ENCODE results near the gene RNF224.

Gene RNF224

GRCh38 chr9:137216188-137216965 is 10.9 kb upstream of the RNF224 start:
- DNase-seq: no peak

DNA sequence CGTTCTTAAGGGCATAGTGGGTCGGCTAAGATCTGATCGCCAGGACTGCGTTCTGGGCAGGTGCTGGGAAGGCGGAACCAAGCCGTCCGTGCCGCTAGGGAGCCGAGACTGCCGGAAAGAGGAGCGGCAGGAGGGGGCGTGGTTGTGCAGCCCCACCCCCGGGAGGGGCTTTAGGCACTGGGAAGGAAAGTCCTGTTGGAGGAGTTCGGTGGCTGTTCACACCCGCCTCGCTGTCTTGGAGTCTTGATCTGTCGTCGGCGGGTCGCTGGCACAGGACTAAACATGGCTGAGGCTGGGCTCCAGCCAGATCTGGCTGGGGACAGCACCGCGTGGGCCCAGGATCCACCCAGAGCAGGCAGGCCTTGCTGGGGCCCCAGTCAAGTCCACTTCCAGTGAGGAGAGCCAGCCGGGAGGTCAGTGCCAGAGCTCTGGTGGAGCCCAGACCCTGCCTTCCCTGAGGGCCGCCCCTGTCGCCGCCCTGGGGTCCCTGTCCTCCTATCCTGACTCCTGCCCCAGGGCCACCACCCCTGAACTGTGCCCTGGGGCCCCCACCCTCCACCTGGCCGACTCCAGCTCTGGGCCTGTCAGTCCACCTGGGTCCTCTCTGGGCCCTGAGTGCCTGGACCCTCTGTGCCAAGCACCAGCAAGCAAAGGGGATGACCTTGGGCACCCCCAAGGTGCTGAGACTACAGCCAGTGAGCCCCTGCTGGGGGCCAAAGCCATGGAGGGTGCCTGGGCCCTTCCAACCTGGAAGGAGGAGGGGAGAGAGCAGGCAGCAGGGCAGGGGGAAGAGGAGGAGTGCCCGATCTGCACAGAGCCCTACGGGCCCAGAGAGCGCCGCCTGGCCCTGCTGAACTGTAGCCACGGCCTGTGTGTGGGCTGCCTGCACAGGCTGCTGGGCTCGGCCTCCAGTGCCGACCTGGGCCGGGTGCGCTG is 9.8 kb upstream of the RNF224 start:
- peak; percentile 30 for DNase-seq

GRCh38 chr9:137218212-137218753 is 9.0 kb upstream of the RNF224 start:
- no peak for DNase-seq

DNA sequence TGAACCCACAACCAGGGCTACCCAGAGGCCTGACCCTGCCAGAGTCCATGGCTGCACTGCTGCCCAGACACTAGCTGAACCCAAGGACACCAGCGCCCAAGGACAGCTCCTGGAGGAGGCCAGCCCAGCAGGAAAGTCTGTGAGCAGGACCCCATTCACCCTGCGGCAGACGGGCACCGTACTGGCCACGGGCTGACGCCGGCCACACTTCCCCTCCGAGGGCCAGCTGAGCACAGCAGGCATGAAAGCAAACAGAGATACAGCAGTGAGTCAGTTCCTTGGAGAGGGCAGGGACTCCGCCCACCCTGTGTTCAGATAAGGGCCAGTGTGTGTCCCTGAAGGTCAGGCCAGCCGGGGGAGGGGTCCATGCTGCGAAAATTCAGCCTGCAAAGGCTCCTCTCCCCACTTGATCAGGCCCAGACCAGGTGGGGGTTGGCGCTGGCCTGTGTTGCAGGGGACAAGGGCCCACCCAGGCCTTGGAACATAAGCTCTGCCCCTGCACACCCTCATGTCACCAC is 8.5 kb upstream of the RNF224 start:
- no peak for DNase-seq

DNA sequence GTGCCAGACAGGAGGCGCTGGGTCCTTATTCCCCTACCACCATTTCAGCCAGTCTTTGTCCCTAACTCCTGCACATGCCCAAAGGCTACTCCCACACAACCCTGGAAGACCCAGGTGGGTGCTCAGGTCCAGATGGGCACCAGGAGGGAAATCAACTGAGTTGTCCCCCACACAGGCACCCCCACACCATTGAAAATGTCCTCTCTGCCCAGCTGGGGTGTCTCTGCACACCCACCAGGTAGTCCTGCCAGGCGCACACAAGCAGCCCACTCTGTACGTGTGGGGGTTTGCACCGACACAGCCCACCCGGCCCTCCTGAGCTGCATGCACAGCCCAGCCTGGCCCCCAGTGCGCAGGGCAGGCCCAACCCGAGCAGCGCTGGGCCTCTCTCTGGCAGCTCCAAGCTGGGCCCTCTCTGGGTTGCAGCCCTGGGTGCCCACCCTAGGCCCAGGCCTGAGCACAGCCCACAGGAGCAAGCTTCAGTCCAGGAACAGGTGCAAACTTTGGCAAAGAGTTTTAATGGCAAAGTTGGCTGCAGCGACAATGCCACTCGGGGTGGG is 7.5 kb upstream of the RNF224 start:
- no peak for DNase-seq

DNA sequence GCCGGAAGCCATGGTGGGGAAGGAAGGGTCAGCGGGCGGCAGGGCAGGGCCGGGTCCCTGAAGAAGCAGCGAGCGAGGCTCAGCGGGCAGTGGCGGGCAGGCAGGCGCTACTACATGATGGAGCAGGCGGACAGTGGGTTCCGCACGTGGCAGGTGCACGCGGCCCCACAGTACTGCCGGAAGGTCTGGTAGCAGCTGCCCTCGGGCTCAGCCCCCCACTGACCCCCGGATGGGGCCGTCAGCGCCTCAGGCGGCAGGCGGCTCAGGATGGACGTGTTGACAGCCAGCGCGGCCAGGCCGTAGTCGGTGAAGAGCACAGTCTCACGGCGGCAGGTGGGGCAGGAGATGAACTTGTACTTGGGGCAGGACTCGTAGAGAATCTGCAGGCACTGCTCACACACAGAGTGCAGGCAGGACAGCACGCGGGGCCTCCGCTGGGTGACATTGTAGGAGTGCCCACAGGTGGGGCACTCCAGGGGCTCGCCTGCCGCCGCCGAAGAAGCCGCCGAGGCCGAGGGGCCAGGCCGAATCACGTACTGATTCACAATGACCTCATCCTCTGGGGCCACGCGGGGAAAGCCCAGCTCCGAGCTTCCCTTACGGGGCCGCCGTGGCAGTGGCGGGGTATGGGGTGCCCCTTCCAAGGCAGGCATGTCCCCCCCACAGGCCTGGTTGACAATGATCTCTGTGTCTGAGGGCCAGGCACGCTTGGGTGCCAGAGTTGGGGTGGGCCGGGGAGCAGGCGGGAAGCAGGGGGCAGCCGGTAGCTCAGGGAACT is 6.8 kb upstream of the RNF224 start:
- DNase-seq: no peak

DNA sequence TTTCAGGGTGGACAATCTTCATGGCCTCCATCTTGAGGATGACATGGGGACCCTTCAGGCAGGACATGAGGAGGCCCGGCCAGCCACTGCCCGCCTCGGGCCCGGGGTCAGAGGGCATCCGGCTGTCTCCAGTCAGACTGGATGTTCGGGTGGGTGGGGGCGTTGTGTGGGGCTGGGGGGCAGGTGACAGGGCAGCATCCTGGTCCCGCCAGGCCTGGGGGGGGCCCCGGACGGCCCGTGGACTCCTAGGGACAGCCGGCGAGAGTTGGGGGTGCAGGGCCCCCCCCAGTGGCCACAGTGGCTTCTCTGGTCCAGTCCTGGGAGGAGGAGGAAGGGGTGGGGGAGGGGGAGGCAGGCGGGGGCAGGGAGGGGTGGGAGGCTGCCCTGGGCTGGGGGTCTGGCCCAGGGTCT is 6.2 kb upstream of the RNF224 start:
- no peak for DNase-seq

- DNase-seq: peak; percentile 39
These were observed 5.7 kb upstream of the RNF224 start for GRCh38 chr9:137221506-137222111.

- DNase-seq: peak; percentile 14
These were observed 4.9 kb upstream of the RNF224 start, which contains the start of gene RNF208 for GRCh38 chr9:137222190-137223077. TSS of gene RNF208 (minus strand) at chr9:137222240. CDS start at chr9:137221212, 1,028 bp downstream.

GRCh38 chr9:137223078-137223970 is 4.0 kb upstream of the RNF224 start:
- DNase-seq: peak; percentile 98

DNA sequence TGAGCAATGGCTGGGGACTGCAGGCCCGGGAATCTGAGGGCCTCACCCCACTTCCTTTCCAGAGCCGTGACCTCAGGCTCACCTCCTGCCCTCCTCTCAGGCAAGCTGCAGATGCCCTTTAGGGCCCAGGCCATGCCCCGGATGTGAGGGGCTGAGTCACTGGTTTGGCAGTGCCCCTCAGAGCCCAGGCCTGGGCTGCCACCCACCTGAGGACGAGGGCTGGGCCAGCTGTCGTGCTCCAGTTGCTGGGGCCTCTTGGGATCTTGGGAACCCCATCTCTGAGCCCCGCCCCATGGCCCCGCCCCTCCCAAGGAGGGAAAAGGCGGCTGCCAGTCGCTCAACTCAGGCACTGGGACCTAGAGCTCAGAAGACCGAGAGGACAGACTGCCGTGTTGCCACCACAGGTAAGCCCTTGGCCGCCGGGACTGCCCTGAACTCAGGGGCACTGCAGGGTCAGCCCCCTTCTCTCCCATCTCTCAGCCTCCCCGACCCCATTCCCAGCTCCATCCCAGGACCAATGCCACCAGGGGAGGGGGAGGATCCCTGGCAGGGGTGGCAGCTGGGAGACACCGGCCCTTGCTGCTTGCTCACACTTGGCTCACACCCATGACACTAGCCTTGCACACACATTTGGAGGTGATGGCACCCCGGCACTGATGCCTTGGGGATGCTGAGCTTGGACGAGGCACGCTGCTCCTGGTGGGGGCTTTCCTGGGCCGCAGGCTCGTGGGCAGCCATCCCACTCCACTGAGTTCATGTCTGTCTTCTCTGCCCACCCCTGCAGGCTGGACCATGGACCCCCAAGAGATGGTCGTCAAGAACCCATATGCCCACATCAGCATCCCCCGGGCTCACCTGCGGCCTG is 2.2 kb upstream of the RNF224 start, which contains the start of gene CYSRT1:
Gene CYSRT1, plus strand, starts transcription at position 345 of the 865 bp plus-strand sequence. Its CDS starts 448 bp downstream, at position 793.
- DNase-seq: no peak

GRCh38 chr9:137225699-137226331 is 1.5 kb upstream of the RNF224 start:
- no peak for DNase-seq

GRCh38 chr9:137226338-137227053 is 806 bp upstream of the RNF224 start:
- no peak for DNase-seq

- no peak for DNase-seq
These were observed 677 bp downstream of the RNF224 start for GRCh38 chr9:137227853-137228505.

- no peak for DNase-seq
These were observed 1.2 kb downstream of the RNF224 start for GRCh38 chr9:137228506-137228967.

Measured in CD4-positive, alpha-beta T cell treated with Interleukin-6 for 4 hours (primary cell).